Right renal cortex interstitium (tissue), 3 donors: Measurements from ENCODE around the gene MYO3B. TPM values are rescaled to one million over a fixed set of nuclear protein-coding genes. Genes with fewer than 3 reads are reported as not detected.
"Not testable (repeated sequence)": the region's sequence is repeated elsewhere in the genome, so short reads cannot be mapped to it uniquely, and the experiment has no call there.

ENCODE experiments used
- DNase-seq, 3 donors: peaks; one replicate each; pipeline ENCODE4 v3.0.0-alpha.2; 2013; ENCODE audit warnings: low read depth in 3 of 3, low spot score in 2 of 3
- polyA plus RNA-seq, 3 donors: library from polyadenylated mRNA; unstranded; fragments of 120-200 nt; gene quantifications; one replicate each; pipeline ENCODE4 v1.2.1, GENCODE V29; 2013; ENCODE audit not compliant: insufficient read length in 3 of 3

MYO3B gene
- polyA plus RNA-seq, 3 donors: 7.6 to 9.8 (median 9.0) TPM

- no peak for DNase-seq
Observed at GRCh38 chr2:170656669-170657068, 478.7 kb downstream of the MYO3B start.

DNA sequence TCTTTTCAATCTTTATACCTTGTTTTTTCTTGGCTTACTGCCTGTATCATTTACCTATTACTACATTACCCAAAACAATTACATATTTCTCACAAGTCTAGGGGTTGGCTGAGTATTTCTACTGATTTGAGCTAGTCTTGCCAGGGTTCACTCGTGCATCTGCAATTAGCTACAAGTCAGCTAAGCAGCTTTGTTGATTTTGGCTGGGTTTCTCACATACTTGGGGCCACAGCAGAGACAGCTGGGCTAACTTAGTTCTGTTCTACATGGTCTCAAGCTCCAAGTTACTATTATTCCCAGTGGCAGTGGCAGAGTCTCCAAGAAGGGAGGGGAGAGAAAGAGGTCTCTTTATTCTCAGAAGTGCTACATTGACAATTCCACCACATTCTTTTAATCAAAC lies 482.5 kb downstream of the MYO3B start:
- no peak for DNase-seq

DNA sequence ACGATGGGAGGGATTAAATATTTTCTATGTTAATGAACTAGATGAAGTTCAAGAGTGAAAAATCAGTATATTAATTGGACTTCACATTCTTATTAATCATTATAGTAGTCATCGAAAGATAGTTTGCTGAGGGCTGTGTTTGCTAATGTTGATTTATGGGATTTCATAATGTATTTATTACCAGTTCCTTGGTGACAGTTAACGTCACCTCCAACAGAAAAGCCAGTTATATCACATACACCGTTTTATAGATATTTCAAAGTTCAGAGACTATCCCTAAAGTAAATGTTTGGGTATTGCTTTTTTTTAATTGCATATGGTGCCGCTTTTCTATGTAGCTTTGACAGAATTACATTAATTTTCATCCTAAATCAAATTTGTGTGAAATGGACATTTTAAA lies 487.8 kb downstream of the MYO3B start:
- DNase-seq: no peak

GRCh38 chr2:170669909-170670308 lies 492.0 kb downstream of the MYO3B start:
- no peak for DNase-seq

DNA sequence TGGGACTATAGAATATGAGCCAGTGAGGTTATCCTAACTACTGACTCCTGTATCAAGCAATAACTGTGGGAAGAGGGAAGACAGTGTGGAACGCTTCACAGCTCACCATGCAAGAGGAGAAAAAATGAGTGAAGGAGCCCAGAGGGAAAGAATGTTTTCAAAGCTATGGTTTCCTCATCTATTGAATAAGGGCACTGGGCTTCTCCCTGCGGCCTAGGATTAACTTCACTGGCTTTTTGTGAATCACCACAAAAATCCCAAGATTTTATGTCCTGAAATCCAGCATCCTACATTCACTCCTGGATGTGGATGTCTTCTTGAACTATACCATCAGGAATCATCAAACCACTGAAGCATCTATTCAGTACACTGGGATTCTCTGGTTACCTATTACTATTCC lies 492.7 kb downstream of the MYO3B start:
- no peak for DNase-seq

- DNase-seq: no peak
Observed at GRCh38 chr2:170671079-170671478, 493.1 kb downstream of the MYO3B start.

DNA sequence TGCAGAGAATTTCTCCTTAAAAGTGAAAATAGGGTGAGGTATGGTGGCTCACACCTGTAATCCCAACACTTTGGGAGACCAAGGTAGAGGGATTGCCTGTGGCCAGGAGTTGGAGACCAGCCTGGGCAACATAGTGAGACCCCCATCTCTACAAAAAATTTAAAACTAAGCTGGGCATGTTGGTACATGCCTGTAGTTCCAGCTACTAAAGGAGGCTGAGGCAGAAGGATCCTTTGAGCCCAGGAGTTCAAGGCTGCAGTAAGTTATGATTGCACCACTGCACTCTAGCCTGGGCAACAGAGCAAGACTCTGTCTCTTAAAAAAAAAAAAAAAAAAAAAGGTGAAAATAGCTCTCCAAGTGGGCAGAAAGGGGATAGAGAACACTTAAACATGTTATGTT lies 496.3 kb downstream of the MYO3B start:
- not testable (repeated sequence) for DNase-seq

GRCh38 chr2:170675701-170676100 lies 497.8 kb downstream of the MYO3B start:
- DNase-seq: no peak

GRCh38 chr2:170679607-170680079 lies 501.7 kb downstream of the MYO3B start:
- DNase-seq: no peak

- DNase-seq: no peak
Observed at GRCh38 chr2:170680172-170680941, 502.4 kb downstream of the MYO3B start.

DNA sequence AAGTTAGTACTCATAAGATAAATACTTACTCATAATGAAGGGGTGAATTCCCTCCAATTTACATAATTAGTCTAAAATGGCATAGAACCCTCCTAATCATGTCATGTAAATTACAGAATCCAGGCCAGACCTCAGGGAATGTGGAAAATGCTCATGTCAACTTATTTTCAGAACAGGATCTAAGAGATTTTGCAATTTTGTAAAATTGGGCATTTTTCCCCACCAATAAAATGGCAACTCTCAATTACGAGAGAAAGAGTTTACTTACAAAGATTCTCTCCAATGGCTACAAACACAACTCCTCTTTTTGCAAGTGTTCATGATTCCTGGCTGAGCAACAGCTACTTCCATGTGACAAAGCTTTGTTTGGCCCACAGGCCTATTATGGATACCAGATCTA lies 503.4 kb downstream of the MYO3B start:
- DNase-seq: no peak

GRCh38 chr2:170685591-170685990 lies 507.6 kb downstream of the MYO3B start:
- no peak for DNase-seq

- DNase-seq: no peak
Observed at GRCh38 chr2:170689481-170689880, 511.5 kb downstream of the MYO3B start.

DNA sequence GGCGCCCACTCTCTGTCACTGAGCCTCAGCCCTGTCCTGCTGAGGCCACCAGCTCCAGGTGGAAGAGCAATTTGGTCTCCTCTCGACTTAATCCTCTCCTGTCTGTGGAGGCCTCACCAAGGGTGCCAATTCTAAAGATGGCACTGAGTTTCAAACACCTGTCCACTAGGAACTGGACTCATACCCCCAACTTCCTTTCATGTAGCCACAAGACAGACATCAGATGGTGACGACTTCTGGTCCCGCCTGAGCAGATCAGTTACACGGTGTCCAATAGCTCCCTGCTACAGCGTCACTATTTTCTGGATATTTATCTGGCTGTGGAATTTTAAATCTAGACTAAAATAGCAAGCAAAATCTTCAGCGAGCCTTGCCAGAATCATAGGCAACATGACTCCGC lies 512.7 kb downstream of the MYO3B start:
- DNase-seq: no peak

DNA sequence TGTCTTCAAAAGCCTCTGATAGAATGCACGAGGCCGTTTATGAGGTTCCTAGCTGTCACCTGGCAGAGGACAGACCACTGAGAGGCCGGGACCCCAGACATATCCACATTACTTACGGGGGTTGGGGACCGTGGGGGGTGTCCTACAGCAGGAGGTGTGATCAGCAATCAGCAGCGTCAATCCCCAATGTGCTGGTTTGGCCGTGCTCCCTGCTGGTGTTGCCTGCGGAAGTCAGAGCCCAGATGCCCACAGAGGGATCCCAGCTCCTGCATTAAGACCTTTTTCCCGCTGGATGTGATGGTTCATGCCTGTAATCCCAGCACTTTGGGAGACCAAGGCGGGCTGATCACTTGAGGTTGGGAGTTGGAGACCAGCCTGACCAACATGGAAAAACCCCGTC lies 516.4 kb downstream of the MYO3B start:
- DNase-seq: no peak

DNA sequence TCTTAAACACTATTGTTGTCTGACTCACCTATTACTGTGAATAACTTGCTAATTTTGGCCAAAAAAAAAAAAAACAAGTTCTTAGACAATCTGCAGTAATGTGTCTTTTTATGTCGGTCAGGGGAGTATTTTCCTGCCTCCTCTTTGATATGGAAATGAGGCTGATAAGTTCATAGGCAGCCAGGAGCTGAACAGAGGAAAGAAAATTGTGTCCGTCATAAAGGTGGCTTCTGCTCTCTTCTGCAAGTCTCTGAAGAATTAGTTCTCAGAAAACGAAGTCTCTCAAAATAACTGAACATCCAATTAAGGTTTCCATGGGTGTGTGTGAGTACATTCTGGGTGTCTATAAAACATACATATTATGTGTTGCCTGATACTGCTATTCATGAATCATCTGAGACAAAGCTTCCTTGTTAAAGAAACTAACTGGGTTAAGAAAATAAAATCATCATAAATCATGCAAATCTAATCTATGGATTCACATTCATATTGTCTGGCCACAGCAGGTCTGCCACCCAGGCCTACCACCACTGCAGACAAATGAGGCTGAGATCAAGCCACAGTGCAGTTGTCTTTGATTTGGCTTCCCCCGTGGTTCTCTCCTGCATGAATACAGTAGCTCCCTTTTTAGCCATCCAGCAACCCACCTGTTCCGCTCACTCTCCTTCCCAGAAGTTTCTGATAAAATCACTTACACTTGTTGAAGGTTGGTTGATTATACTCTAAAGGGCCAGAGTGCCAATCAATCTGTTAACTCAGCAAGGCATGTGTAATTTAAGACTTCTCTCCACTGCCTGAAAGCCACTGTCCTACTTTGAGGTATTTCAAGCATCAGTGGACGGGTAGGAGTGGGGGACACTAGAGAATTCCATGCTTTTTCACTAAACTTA lies 517.8 kb downstream of the MYO3B start:
- DNase-seq: no peak

DNA sequence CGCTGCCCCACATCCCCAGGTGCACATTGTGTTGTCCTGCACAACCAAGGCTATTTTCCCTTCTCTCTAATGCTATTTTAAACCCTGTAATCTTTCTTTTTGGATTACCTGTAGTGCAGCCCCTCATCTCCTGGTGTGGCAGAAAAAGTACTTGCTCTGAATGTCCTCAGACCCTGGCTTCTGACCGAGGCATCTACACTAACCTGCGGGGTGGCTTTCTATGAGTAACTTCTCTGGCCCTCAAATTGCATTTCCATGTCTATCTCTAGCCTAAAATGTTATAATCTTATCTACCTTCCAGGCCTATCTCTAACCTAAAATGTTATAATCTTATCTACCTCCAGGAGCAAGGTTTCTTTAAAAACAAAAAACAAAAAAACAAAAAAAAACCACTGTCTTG lies 519.0 kb downstream of the MYO3B start:
- DNase-seq: no peak

- no peak for DNase-seq
Observed at GRCh38 chr2:170701011-170701410, 523.1 kb downstream of the MYO3B start.

- no peak for DNase-seq
Observed at GRCh38 chr2:170703776-170704476, 526.0 kb downstream of the MYO3B start.
